ENCODE data around the gene RNF126.

The RNF126 gene

GRCh38 chr19:646779-647565, 16.0 kb downstream of the RNF126 start:
- CTCF ChIA-PET: interaction anchor here (2.0 kb wide), 1 partner anchor 13 kb away, joined by 4 read pairs; no protein-coding TSS in a partner anchor
- no peak for DNase-seq (ENCODE audit: extremely low spot score)
- POLR2A ChIA-PET: no interaction called here
- TF ChIP-seq, protein P1, sequence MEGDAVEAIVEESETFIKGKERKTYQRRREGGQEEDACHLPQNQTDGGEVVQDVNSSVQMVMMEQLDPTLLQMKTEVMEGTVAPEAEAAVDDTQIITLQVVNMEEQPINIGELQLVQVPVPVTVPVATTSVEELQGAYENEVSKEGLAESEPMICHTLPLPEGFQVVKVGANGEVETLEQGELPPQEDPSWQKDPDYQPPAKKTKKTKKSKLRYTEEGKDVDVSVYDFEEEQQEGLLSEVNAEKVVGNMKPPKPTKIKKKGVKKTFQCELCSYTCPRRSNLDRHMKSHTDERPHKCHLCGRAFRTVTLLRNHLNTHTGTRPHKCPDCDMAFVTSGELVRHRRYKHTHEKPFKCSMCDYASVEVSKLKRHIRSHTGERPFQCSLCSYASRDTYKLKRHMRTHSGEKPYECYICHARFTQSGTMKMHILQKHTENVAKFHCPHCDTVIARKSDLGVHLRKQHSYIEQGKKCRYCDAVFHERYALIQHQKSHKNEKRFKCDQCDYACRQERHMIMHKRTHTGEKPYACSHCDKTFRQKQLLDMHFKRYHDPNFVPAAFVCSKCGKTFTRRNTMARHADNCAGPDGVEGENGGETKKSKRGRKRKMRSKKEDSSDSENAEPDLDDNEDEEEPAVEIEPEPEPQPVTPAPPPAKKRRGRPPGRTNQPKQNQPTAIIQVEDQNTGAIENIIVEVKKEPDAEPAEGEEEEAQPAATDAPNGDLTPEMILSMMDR (IDR thresholded peaks at IDR 0.05; ENCODE audit: control extremely low read depth, extremely low read depth, low read depth, missing control alignments): no peak

- ChIA-PET POLR2A (no interaction called here), CTCF (no interaction called here)
- no peak for DNase-seq (ENCODE audit: extremely low spot score)
- TF ChIP-seq, protein P1 (IDR thresholded peaks at IDR 0.05; ENCODE audit: control extremely low read depth, extremely low read depth, low read depth, missing control alignments): no peak
These were observed 16.9 kb downstream of the RNF126 start for GRCh38 chr19:645912-646778.

DNA sequence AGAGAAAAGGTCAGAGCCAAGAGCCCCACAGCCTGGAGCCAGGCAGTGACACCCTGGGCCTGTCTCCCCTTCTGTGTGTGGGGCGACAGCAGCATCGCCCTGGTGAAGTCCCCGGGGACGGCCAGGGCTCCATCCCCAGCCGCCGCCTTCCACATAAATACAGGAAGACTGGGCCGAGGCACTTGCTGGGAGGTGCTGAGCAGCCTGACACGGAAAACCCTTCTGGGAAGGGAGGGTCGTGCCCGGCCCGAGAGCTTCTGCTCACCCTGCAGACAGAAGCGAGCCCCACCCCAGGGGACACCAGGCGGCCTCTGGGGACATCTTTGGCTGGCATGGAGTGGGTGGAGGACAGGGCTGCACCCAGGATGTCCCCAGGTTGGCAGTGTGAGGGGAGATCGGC, 18.2 kb downstream of the RNF126 start:
- CTCF ChIA-PET: no interaction called here
- TF ChIP-seq, protein P1 (IDR thresholded peaks at IDR 0.05; ENCODE audit: control extremely low read depth, extremely low read depth, low read depth, missing control alignments): no peak
- no peak for DNase-seq (ENCODE audit: extremely low spot score)
- POLR2A ChIA-PET: no interaction called here

DNA sequence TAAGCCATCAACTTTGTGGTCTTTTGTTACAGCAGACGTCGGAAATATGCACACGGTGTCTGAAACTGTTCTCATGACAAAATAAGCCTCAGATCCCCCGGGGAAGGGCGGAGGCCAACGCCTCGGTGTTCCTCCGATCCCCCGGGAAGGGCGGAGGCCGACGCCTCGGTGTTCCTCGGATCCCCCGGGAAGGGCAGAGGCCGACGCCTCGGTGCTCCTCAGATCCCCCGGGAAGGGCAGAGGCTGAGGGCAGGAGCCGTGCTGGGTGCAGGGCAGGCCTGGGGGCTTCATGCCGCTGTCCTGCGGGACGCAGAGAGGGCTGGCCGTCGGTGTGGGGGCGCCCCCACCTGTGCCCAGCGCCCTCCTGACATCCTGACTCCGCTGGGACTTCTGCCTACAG, 18.7 kb downstream of the RNF126 start:
- no peak for DNase-seq (ENCODE audit: extremely low spot score)
- ChIA-PET POLR2A (no interaction called here), CTCF (no interaction called here)
- TF ChIP-seq, protein P1 (IDR thresholded peaks at IDR 0.05; ENCODE audit: control extremely low read depth, extremely low read depth, low read depth, missing control alignments): no peak

DNA sequence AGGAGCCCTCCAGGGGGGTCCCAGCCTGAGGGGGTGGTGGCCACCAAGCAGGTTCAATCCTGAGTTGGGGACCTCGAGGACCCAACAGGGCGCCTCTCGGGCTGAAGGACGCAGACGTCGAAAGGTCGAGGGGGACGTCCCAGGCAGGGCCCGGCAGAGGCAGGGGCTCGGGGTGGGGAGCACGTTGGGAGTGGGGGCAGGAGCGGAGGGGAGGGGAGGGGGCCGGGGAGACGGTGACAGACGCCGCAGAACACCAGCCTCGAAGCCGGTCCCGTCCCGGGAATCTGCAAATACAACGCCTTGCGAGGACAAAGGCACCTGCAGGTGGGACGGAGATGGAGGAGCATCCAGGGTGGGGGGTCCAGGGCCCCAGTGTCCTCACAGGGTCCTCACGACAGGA, 19.3 kb downstream of the RNF126 start:
- CTCF ChIA-PET: no interaction called here

More for the DNA sequence above, 19.3 kb downstream of the RNF126 start:
- TF ChIP-seq, protein P1 (IDR thresholded peaks at IDR 0.05; ENCODE audit: control extremely low read depth, extremely low read depth, low read depth, missing control alignments): no peak
- POLR2A ChIA-PET: no interaction called here
- no peak for DNase-seq (ENCODE audit: extremely low spot score)
